ENCODE data around the gene EXTL1. TPM values are rescaled to one million over a fixed set of nuclear protein-coding genes. Genes with fewer than 3 reads are reported as not detected.
A peak's percentile ranks its signal among the peaks of the same experiment; 100 is the strongest.

Gene EXTL1
- total RNA-seq, 1 donor from 2014 or later = not detected

DNA sequence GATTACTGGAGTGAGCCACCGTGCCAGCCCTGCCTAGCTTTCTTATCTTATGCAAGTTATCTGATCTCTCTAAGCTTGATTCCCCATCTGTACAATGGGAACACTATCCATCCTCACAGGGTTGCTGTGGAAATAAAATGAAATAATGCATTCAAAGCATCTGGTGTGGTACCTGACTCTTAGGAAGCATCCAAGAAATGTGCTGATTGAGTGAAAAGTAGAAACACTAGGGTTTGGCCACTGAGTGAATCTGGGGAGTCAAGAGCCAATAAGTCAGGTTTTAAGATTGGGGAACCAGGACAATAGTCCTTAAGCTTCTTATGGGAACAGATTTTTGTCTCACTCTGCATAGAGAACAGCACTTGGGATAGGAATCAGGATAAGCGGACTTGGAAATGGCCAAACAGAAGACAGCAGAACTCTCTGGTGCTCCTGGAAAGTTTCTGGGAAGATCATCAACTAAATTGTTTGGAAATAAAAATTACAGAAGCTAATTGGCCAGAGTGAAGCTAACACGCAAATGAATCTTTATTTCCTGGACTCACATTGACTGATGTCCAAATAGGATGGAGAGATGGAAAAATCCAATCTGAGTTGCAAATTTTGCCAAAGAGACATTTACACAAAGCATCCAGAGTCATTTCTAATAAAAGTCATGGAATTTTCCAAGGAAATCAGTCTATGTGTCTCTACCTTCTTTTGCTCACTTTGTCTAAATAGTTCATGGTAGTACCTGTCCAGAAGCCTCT is 27.0 kb upstream of the EXTL1 start:
- Histone ChIP-seq H3K36me3 (ENCODE audit: control insufficient read depth, insufficient read depth, low read length) (peaks cover 6% of the 10 kb centered on the region), H3K27me3 (ENCODE audit: control insufficient read depth, insufficient read depth, low read length) (no peaks in the 10 kb centered on the region), H3K4me3 (ENCODE audit: low read depth, low read length) (no peak overlapping the region)
- TF ChIP-seq, protein P1, sequence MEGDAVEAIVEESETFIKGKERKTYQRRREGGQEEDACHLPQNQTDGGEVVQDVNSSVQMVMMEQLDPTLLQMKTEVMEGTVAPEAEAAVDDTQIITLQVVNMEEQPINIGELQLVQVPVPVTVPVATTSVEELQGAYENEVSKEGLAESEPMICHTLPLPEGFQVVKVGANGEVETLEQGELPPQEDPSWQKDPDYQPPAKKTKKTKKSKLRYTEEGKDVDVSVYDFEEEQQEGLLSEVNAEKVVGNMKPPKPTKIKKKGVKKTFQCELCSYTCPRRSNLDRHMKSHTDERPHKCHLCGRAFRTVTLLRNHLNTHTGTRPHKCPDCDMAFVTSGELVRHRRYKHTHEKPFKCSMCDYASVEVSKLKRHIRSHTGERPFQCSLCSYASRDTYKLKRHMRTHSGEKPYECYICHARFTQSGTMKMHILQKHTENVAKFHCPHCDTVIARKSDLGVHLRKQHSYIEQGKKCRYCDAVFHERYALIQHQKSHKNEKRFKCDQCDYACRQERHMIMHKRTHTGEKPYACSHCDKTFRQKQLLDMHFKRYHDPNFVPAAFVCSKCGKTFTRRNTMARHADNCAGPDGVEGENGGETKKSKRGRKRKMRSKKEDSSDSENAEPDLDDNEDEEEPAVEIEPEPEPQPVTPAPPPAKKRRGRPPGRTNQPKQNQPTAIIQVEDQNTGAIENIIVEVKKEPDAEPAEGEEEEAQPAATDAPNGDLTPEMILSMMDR (IDR thresholded peaks at IDR 0.05; ENCODE audit: insufficient read depth, low read length, severe bottlenecking) = no peak
- DNase-seq (ENCODE audit: low read depth) (no peak), FAIRE-seq (no peak)

DNA sequence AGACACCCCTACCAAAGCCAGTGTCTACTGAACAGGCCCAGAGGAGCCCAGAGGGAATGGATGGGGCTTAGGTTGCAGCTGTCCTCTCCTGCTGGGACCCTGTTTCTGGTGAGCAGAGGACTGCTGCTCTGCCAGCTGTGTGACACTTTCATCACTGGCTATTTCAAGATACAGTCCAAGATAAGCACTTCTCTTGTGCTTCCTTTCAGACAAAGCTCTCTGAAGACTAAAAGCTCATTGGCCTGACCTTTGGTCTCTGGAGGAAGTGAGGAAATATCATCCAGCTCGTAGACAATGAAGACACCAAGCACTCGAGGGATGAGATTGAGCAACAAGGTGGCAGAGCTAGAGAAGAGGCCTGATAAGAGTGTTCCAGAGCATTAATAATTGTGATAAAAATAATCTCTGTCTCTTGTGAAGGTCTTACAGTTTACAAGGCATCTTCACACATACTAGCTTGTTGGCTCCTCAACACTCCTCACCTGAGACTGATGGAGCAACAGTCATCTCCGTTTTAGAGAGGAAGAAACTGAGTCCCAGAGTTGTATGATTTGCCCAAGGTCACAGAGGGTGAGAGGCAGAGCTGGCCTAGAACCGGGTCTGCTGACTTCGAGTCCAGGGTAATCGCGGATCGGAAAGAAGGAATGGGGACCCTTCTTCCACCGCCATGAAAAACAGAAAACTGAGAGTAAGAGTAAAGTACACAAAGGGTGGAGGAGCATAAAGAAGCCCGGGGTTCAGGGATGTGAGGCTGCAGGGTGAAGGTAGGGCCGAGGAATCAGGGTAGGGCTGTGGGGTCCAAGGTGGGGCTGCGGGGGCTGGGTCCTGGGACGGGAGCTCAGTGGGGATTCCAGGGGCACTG is 24.4 kb upstream of the EXTL1 start:
- Histone ChIP-seq H3K27me3 (ENCODE audit: control insufficient read depth, insufficient read depth, low read length) (no peaks in the 10 kb centered on the region), H3K36me3 (ENCODE audit: control insufficient read depth, insufficient read depth, low read length) (peaks cover under 1% of the 10 kb centered on the region), H3K4me3 (ENCODE audit: low read depth, low read length) (peak overlapping the region; percentile 52)
- TF ChIP-seq, protein P1 (IDR thresholded peaks at IDR 0.05; ENCODE audit: insufficient read depth, low read length, severe bottlenecking) = no peak
- FAIRE-seq = no peak
- DNase-seq (ENCODE audit: low read depth) = peak; percentile 33

DNA sequence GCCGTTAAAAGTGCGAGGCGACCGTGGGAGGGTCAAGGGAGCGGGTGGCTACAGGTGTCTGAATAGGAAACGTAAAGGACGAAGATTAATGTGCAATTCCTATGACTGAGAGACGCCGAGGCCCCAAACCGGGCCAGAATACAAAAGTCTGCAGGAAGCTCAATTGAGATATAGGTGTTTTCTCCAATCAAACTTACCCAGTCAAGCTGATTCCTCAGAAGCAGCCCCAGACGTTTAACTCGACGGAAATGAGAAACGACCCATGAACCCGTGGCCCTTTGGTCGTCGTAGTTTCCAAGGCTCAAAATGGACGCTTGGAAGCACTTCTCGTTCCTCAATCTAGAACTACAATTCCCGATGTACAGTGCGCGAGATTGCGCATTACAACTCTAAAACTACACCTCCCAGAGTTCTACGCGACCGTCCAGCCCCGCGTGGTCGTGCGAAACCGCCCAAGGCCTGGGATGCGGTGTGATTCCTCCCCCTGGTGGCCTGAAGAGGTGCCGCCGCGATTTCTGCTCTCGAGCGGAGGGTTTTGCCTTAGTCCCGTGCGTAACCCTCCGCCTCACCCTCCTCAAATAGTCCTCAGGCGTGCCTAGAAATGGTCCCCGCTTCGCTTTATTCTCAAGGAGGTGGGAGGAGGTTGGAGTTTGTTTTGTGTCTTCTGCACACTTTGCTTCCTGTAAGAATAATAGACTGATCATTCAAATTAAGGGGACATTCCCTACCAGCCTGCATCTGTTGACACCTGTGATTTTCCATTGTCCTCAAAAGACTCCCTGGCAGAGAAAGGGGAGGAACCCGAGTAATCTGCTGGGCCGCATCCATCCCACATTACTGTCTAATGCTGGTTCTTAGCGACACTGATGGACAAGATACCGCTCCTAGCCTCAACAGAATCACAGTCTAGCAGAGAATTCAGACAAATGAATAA is 23.5 kb upstream of the EXTL1 start, which contains the start of gene PAFAH2:
Gene PAFAH2, minus strand, starts transcription at position 236 of the 934 bp plus-strand sequence. CDS start 7,247 bp downstream, outside the sequence.
- Histone ChIP-seq H3K4me3 (ENCODE audit: low read depth, low read length) (peak within 1 kb of the TSS; percentile 52), H3K27me3 (ENCODE audit: control insufficient read depth, insufficient read depth, low read length) (no peaks in the 10 kb centered on the region), H3K36me3 (ENCODE audit: control insufficient read depth, insufficient read depth, low read length) (no peaks in the 10 kb centered on the region)
- DNase-seq (ENCODE audit: low read depth) (peak; percentile 98), FAIRE-seq (peak; percentile 98)
- TF ChIP-seq, protein P1 (IDR thresholded peaks at IDR 0.05; ENCODE audit: insufficient read depth, low read length, severe bottlenecking) = peak; percentile 98

DNA sequence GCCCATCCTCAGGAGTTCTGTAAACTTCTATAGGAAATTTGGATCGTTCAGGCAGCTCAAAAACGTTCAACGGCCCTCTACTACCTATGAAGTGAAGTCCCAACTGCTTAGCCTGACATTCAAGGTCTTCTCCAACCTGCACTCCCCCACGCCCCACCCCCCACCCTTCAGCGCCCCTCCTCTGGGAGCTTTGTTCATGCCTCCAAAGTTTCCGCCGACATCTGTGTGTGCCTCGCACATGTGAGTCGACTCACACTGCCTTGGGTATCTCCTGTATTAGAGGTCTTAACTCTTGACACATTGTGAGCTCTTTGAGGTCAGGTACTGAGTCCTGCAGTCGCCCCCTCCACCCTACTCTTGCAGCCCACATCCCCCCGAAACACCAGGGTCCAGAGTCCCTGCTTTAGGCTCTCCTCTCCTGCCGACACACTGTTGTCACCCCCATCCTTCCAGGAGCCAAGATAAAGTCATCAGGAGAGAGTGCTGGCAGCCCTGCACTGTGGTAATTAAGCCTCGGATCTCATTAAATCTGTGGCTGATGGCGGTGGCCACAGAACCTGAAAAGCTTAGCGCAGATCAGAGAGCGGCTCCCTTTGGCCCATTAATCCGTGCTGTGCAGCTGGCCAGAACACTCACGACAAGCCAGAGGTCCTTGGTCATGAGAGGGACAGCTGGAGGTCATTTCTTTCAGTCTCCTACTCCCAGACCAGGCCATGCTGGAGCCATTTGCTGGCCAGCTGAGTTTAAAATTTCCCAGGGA is 22.4 kb upstream of the EXTL1 start:
- no peak for FAIRE-seq
- TF ChIP-seq, protein P1 (IDR thresholded peaks at IDR 0.05; ENCODE audit: insufficient read depth, low read length, severe bottlenecking) = no peak
- no peak overlapping the region for H3K4me3 ChIP-seq (ENCODE audit: low read depth, low read length)

DNA sequence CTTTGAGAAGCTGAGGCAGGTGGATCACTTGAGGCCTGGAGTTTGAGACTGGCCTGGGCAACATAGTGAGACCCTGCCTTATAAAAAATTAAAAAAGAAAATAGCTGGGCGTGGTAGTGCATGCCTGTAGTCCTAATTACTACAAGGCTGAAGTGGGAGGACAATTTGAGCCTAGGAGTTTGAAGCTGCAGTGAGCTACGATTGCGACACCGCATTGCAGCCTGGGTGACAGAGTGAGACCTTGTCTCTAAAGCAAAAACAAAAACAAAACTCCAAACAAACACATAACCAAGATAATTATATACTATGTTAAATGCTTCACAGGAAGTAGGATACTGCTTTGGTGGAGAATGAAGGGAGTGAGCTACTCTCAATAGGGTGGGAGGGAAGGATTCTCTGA is 18.3 kb upstream of the EXTL1 start:
- TF ChIP-seq, protein P1 (IDR thresholded peaks at IDR 0.05; ENCODE audit: insufficient read depth, low read length, severe bottlenecking) = no peak
- no peak overlapping the region for H3K4me3 ChIP-seq (ENCODE audit: low read depth, low read length)
- no peaks in the 10 kb centered on the region for H3K27me3 ChIP-seq (ENCODE audit: control insufficient read depth, insufficient read depth, low read length)
- DNase-seq (ENCODE audit: low read depth) = no peak
- no peaks in the 10 kb centered on the region for H3K36me3 ChIP-seq (ENCODE audit: control insufficient read depth, insufficient read depth, low read length)
- FAIRE-seq = no peak

More for the DNA sequence above, 22.4 kb upstream of the EXTL1 start:
- H3K36me3 ChIP-seq (ENCODE audit: control insufficient read depth, insufficient read depth, low read length) = no peaks in the 10 kb centered on the region
- DNase-seq (ENCODE audit: low read depth) = no peak
- no peaks in the 10 kb centered on the region for H3K27me3 ChIP-seq (ENCODE audit: control insufficient read depth, insufficient read depth, low read length)

All from bronchial epithelial cell (primary cell).